Bronchial epithelial cell (primary cell): ENCODE results near the gene PRRT2. TPM values are rescaled to one million over a fixed set of nuclear protein-coding genes. Genes with fewer than 3 reads are reported as not detected.
A peak's percentile ranks its signal among the peaks of the same experiment; 100 is the strongest.

Experiments
- DNase-seq: peaks from one replicate; pipeline ENCODE4 v3.0.0-alpha.2; 2010; ENCODE audit warnings: low read depth
- FAIRE-seq: peaks from 2 replicates; lab custom pipeline; 2011; peaks lifted over from hg19 to GRCh38; lab: Jason Lieb, UNC
- H3K27me3 ChIP-seq: 2 replicates; pipeline ENCODE4 v1.5.1; 2011; ENCODE audit warnings: low read length; ENCODE audit not compliant: control insufficient read depth, insufficient read depth
- H3K36me3 ChIP-seq: 2 replicates; pipeline ENCODE4 v1.5.1; 2011; ENCODE audit warnings: low read length; ENCODE audit not compliant: control insufficient read depth, insufficient read depth
- H3K4me3 ChIP-seq: 2 replicates; pipeline ENCODE4 v1.5.1; 2011; ENCODE audit warnings: mild to moderate bottlenecking, low read depth, low read length, control low read depth
- CTCF ChIP-seq: IDR thresholded peaks from 2 replicates; pipeline ENCODE4 v1.5.1; 2011; ENCODE audit warnings: mild to moderate bottlenecking, moderate library complexity, low read length, control low read depth, inconsistent platforms; ENCODE audit not compliant: insufficient read depth, severe bottlenecking
- total RNA-seq: library from RNA; depleted of rRNA; stranded (reverse); fragments of >200 nt; gene quantifications from 2 replicates; pipeline ENCODE4 v1.2.1, GENCODE V29; 2014

PRRT2 gene
- total RNA-seq, result not detected in 2 replicates

GRCh38 chr16:29811896-29812665 lies at the start of gene PRRT2:
Gene PRRT2 (plus strand): TSS chr16:29812193. CDS start chr16:29813055, 862 bp downstream.
- peaks cover 13% of the 10 kb centered on the region for H3K36me3 ChIP-seq
- no peak for DNase-seq
- no peak for TF ChIP-seq CTCF
- FAIRE-seq, result no peak
- no peaks in the 10 kb centered on the region for H3K27me3 ChIP-seq
- peak within 1 kb of the TSS; percentile 32 for H3K4me3 ChIP-seq

GRCh38 chr16:29763326-29763725 lies 48.7 kb upstream of the PRRT2 start:
- Histone ChIP-seq H3K27me3 (no peaks in the 10 kb centered on the region), H3K4me3 (no peak overlapping the region), H3K36me3 (no peaks in the 10 kb centered on the region)
- TF ChIP-seq CTCF, result no peak
- no peak for DNase-seq
- FAIRE-seq, result no peak

DNA sequence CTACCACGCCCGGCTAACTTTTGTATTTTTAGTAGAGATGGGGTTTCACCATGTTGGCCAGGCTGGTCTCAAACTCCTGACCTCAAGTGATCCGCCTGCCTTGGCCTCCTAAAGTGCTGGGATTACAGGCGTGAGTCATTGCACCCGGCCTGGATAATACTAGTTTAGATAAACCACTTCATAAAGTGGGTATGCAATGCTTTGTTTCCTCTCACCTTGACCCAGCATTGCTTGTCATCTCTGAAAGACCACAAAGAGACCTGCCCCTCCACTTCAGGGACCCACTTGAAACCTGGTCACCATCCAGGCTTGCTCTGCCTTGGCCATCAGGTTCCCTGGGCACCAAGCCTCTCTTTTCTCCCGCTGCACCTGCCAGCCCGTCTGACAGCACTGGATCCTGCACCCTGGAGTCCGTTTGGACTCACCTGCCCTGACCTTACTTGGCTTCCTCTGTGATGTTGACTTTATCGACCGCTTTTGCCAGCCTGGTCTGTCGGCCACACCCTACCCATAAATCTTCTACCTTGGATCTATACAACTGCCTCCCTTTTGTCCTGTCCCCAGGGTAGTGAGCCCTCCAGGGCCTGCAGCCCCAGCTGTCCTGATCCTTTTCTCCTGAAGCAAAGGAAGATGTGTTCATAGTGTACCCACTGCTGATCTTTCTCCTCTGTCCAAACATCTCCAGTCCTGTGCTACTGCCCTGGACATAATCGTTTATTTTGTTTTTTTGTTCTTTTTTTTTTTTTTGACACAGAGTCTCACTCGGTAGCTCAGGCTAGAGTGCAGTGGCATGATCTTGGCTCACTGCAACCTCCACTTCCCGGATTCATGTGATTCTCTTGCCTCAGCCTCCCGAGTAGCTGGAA lies 46.6 kb upstream of the PRRT2 start:
- TF ChIP-seq CTCF, result no peak
- Histone ChIP-seq H3K36me3 (no peaks in the 10 kb centered on the region), H3K4me3 (no peak overlapping the region), H3K27me3 (no peaks in the 10 kb centered on the region)
- no peak for FAIRE-seq
- DNase-seq, result no peak

- no peaks in the 10 kb centered on the region for H3K27me3 ChIP-seq
- no peak for DNase-seq
- no peak overlapping the region for H3K4me3 ChIP-seq
- no peak for FAIRE-seq
- TF ChIP-seq CTCF, result no peak
- no peaks in the 10 kb centered on the region for H3K36me3 ChIP-seq
Measured at GRCh38 chr16:29766571-29766970, 45.4 kb upstream of the PRRT2 start.

DNA sequence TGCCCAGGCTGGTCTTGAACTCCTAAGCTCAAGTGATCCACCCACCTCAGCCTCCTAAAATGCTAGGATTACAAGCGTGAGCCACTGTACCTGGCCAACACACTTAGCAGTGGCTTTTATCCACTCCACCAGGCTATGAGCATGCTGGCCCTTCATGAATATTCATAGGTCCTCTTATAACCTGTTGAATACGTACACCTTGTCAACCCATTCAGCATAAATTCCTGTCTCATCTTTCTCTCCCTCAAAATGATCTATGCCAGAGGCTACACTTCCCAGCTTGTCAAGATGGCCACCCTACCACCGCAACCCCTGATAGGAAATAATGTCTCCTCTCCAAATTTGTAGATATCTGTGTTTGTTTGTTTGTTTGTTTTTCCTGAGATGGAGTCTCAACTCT lies 44.9 kb upstream of the PRRT2 start:
- FAIRE-seq (no peak), DNase-seq (no peak)
- no peak for TF ChIP-seq CTCF
- no peak overlapping the region for H3K4me3 ChIP-seq
- H3K36me3 ChIP-seq, result no peaks in the 10 kb centered on the region
- H3K27me3 ChIP-seq, result no peaks in the 10 kb centered on the region
